Esophagus muscularis mucosa (tissue), 4 donors: ENCODE data around the gene GAMT. TPM values are rescaled to one million over a fixed set of nuclear protein-coding genes. Genes with fewer than 3 reads are reported as not detected.

Experiments
- DNase-seq: peaks from one replicate; pipeline ENCODE4 v3.0.0-alpha.2; 2017; ENCODE audit errors: extremely low spot score
- H3K27ac ChIP-seq, 4 donors: fragments of 200-600 bp; sonication (generic); replicated peaks in 1 of 4; 1 replicate in 3 of 4; 2 replicates in 1 of 4; pipeline ENCODE4 v1.5.1; 2016 to 2019; ENCODE audit warnings: mild to moderate bottlenecking in 1 of 4
- H3K27me3 ChIP-seq, 4 donors: fragments of 200-600 bp; sonication (generic); one replicate each; pipeline versions ENCODE4 v1.5.1 to v1.6.0; 2016 to 2019
- H3K36me3 ChIP-seq, 4 donors: fragments of 200-600 bp; sonication (generic); one replicate each; pipeline ENCODE4 v1.5.1; 2016 to 2019
- H3K4me1 ChIP-seq, 4 donors: fragments of 200-600 bp; sonication (generic); one replicate each; pipeline ENCODE4 v1.5.1; 2016 to 2019
- H3K4me3 ChIP-seq, 4 donors: fragments of 200-600 bp; sonication (generic); 1 replicate in 2 of 4; 2 replicates in 2 of 4; pipeline ENCODE4 v1.5.1; 2016 to 2019; ENCODE audit warnings: mild to moderate bottlenecking in 4 of 4, moderate library complexity in 1 of 4
- H3K9me3 ChIP-seq, 4 donors: fragments of 200-600 bp; sonication (generic); 1 replicate in 3 of 4; 2 replicates in 1 of 4; pipeline ENCODE4 v1.5.1; 2016 to 2019
- CTCF ChIP-seq, 3 experiments: fragments of 200-600 bp in 2 of 3; fragments of 450-650 bp in 1 of 3; sonication (generic) in 2 of 3; IDR thresholded peaks; one replicate each; pipeline ENCODE4 v1.5.1; 2017 to 2019; ENCODE audit warnings: antibody characterized with exemption in 3 of 3, mild to moderate bottlenecking in 2 of 3, moderate library complexity in 1 of 3
- EP300 ChIP-seq: sonication (generic); formaldehyde crosslinking; IDR thresholded peaks from one replicate; pipeline ENCODE4 v1.6.1; 2017; ENCODE audit warnings: antibody characterized with exemption
- POLR2A ChIP-seq: fragments of 450-650 bp; IDR thresholded peaks from one replicate; pipeline ENCODE4 v1.6.1; 2017; ENCODE audit warnings: antibody characterized with exemption, moderate library complexity, mild to moderate bottlenecking, low read depth
- POLR2AphosphoS5 ChIP-seq, 2 donors: sonication (generic); formaldehyde crosslinking; IDR thresholded peaks; one replicate each; pipeline ENCODE4 v1.6.1; 2017; ENCODE audit warnings: antibody characterized with exemption in 2 of 2
- WGBS: methylation state at CpG from one replicate; pipeline ENCODE4 v1.1.5; 2018; 5-methylcytosine and 5-hydroxymethylcytosine counted together
- intact Hi-C: fragments of 100-400 bp; cut with DNase I; formaldehyde crosslinking; loops from one replicate; pipeline ENCODE4 v1.15.1; 2023
- total RNA-seq, 4 donors: library from RNA; depleted of rRNA; stranded (reverse); fragments of >200 nt; gene quantifications; one replicate each; pipeline versions ENCODE4 v1.1.0 to v1.2.1, GENCODE V29; 2016

Gene GAMT
- total RNA-seq, 4 donors from 2014 or later = 5.8 to 13.4 (median 11.9) TPM

GRCh38 chr19:1369214-1369805 is 32.0 kb downstream of the GAMT start:
- WGBS = 95% methylated on average over 15 of the region's 18 CpGs

GRCh38 chr19:1366899-1367870 is 34.2 kb downstream of the GAMT start:
- WGBS = 75% methylated on average over 21 of the region's 35 CpGs
- no peaks in the 10 kb centered on the region for H3K9me3 ChIP-seq
- intact Hi-C loops = no loop called here
- H3K36me3 ChIP-seq = peaks cover 44 to 97% (median 94%) of the 10 kb centered on the region in 4 donors
- no peak overlapping the region for H3K4me3 ChIP-seq
- no peak for DNase-seq
- H3K27ac ChIP-seq = no peak overlapping the region
- H3K27me3 ChIP-seq = no peaks in the 10 kb centered on the region
- TF ChIP-seq EP300 (no peak), CTCF (IDR thresholded peaks at IDR 0.05) (no peak), POLR2A (no peak), POLR2AphosphoS5 (IDR thresholded peaks at IDR 0.05) (no peak)
- peaks cover 2 to 5% (median 4%) of the 10 kb centered on the region in 4 donors for H3K4me1 ChIP-seq

More at GRCh38 chr19:1369214-1369805, 32.0 kb downstream of the GAMT start:
- Histone ChIP-seq H3K4me3 (no peak overlapping the region), H3K27me3 (no peaks in the 10 kb centered on the region), H3K36me3 (peaks cover 44 to 97% (median 93%) of the 10 kb centered on the region in 4 donors), H3K9me3 (no peaks in the 10 kb centered on the region), H3K27ac (no peak overlapping the region), H3K4me1 (peaks cover 13 to 20% (median 17%) of the 10 kb centered on the region in 4 donors)
- no peak for TF ChIP-seq POLR2A
- TF ChIP-seq EP300 = no peak
- no peak for TF ChIP-seq POLR2AphosphoS5 (IDR thresholded peaks at IDR 0.05)
- TF ChIP-seq CTCF (IDR thresholded peaks at IDR 0.05) = no peak
- intact Hi-C loops = no loop called here
- no peak for DNase-seq

DNA sequence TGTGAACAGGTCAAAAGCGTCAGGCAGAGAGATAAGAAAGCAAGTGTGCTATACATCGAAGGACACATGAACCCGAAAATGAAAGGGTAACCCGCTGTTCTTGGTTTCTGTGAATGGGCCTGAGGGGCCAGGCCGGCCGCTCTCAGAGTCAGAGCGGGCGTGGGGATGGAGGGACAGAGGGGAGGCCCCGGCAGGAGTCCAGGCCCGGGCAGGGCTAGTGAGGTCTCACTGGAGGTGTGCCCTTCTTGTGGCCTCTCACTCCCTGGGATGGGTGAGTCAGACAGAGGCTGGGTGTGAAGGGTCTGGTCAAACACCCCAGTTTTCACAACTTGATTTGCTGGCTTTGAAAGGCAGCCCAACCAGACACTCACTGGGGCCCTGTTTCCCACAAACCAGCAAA is 35.0 kb downstream of the GAMT start:
- Histone ChIP-seq H3K27me3 (no peaks in the 10 kb centered on the region), H3K36me3 (peaks cover 42 to 98% (median 90%) of the 10 kb centered on the region in 4 donors), H3K9me3 (no peaks in the 10 kb centered on the region), H3K4me3 (no peak overlapping the region), H3K4me1 (peaks cover 11 to 14% (median 13%) of the 10 kb centered on the region in 4 donors), H3K27ac (no peak overlapping the region)
- WGBS = 89% methylated on average over 10 of the region's 10 CpGs
- no peak for DNase-seq
- TF ChIP-seq POLR2AphosphoS5 (IDR thresholded peaks at IDR 0.05) = no peak
- no peak for TF ChIP-seq EP300
- no peak for TF ChIP-seq POLR2A
- TF ChIP-seq CTCF (IDR thresholded peaks at IDR 0.05) = no peak
- intact Hi-C loops = no loop called here

GRCh38 chr19:1365319-1366269 is 35.7 kb downstream of the GAMT start:
- WGBS = 87% methylated on average over 36 of the region's 37 CpGs
- TF ChIP-seq CTCF (IDR thresholded peaks at IDR 0.05) = no peak
- TF ChIP-seq EP300 = no peak
- no peak for TF ChIP-seq POLR2AphosphoS5 (IDR thresholded peaks at IDR 0.05)
- TF ChIP-seq POLR2A = no peak
- no peaks in the 10 kb centered on the region for H3K27me3 ChIP-seq
- no peaks in the 10 kb centered on the region for H3K9me3 ChIP-seq
- peaks cover 18 to 21% (median 20%) of the 10 kb centered on the region in 4 donors for H3K4me1 ChIP-seq
- intact Hi-C loops = no loop called here
- no peak for DNase-seq
- peaks cover 35 to 92% (median 88%) of the 10 kb centered on the region in 4 donors for H3K36me3 ChIP-seq
- no peak overlapping the region for H3K27ac ChIP-seq
- no peak overlapping the region for H3K4me3 ChIP-seq
